H1 (cell line): ENCODE data around the gene SEC61B. TPM values are rescaled to one million over a fixed set of nuclear protein-coding genes. Genes with fewer than 3 reads are reported as not detected.

Source experiments
- CTCF ChIA-PET: fragments of 300-600 bp; sonication (Branson Sonifier 250); formaldehyde crosslinking; loops from one replicate; lab custom pipeline; 2021; ENCODE audit not compliant: partially characterized antibody; lab: Charles Lee
- POLR2A ChIA-PET: fragments of 300-600 bp; sonication (Branson Sonifier 250); formaldehyde crosslinking; loops from one replicate; lab custom pipeline; 2021; ENCODE audit warnings: inconsistent platforms; ENCODE audit not compliant: partially characterized antibody; lab: Charles Lee
- DNase-seq, 2 experiments: peaks; one replicate each; pipeline versions ENCODE4 v3.0.0 to v3.0.0-alpha.2; 2010 to 2022; ENCODE audit warnings: low spot score in 2 of 2, low read depth in 1 of 2, mixed read lengths in 1 of 2
- FAIRE-seq: peaks from 2 replicates; lab custom pipeline; 2011; peaks lifted over from hg19 to GRCh38; lab: Jason Lieb, UNC
- H2AFZ ChIP-seq: 2 replicates; pipeline ENCODE4 v1.8.1; 2012; ENCODE audit warnings: low read length, inconsistent platforms
- H2AK5ac ChIP-seq: 2 replicates; pipeline ENCODE4 v1.6.1; 2013; ENCODE audit warnings: low read depth, low read length
- H2BK120ac ChIP-seq: replicated peaks from 2 replicates; pipeline ENCODE3; 2013; ENCODE audit warnings: low read depth, low read length, inconsistent platforms
- H2BK12ac ChIP-seq: 2 replicates; pipeline ENCODE4 v1.6.1; 2013; ENCODE audit warnings: low read depth, low read length
- H2BK15ac ChIP-seq: 2 replicates; pipeline ENCODE4 v1.6.1; 2013; ENCODE audit warnings: low read length
- H2BK20ac ChIP-seq: 2 replicates; pipeline ENCODE4 v1.6.1; 2013; ENCODE audit warnings: low read length
- H2BK5ac ChIP-seq: 2 replicates; pipeline ENCODE4 v1.6.1; 2013; ENCODE audit warnings: low read depth, low read length
- H3K14ac ChIP-seq: 2 replicates; pipeline ENCODE4 v1.6.1; 2013; ENCODE audit warnings: inconsistent platforms; ENCODE audit not compliant: insufficient read length
- H3K18ac ChIP-seq: 2 replicates; pipeline ENCODE4 v1.6.1; 2013; ENCODE audit warnings: low read length; ENCODE audit errors: extremely low read depth
- H3K23ac ChIP-seq: 2 replicates; pipeline ENCODE4 v1.6.1; 2013; ENCODE audit warnings: inconsistent platforms; ENCODE audit not compliant: insufficient read length
- H3K23me2 ChIP-seq: 2 replicates; pipeline ENCODE4 v1.6.1; 2013; ENCODE audit warnings: low read depth, low read length
- H3K27ac ChIP-seq: 2 replicates; pipeline ENCODE4 v1.6.1; 2011; ENCODE audit warnings: low read depth, low read length, inconsistent platforms
- H3K27me3 ChIP-seq, 4 experiments: replicated peaks in 1 of 4; 1 replicate in 1 of 4; 2 replicates in 3 of 4; pipeline versions ENCODE4 v1.6.1 to v1.8.1; 2011 to 2013; ENCODE audit warnings: low read length in 3 of 4, mild to moderate bottlenecking in 3 of 4, inconsistent platforms in 2 of 4, mixed read lengths in 2 of 4, moderate library complexity in 1 of 4; ENCODE audit not compliant: control insufficient read depth in 3 of 4, insufficient read depth in 3 of 4; ENCODE audit errors: extremely low read depth in 1 of 4
- H3K36me3 ChIP-seq, 4 experiments: 2 replicates each; pipeline versions ENCODE4 v1.6.1 to v1.8.1; 2011 to 2013; ENCODE audit warnings: mild to moderate bottlenecking in 4 of 4, low read length in 3 of 4, moderate library complexity in 2 of 4, control low read depth in 1 of 4, inconsistent platforms in 1 of 4; ENCODE audit not compliant: insufficient read depth in 4 of 4, control insufficient read depth in 2 of 4
- H3K4ac ChIP-seq: replicated peaks from 2 replicates; pipeline ENCODE3; 2013; ENCODE audit warnings: low read length, low read depth, mixed read lengths, inconsistent platforms; ENCODE audit not compliant: insufficient read length
- H3K4me1 ChIP-seq, 4 experiments: replicated peaks in 1 of 4; 1 replicate in 1 of 4; 2 replicates in 3 of 4; pipeline versions ENCODE4 v1.6.1 to v1.8.1; 2011 to 2013; ENCODE audit warnings: low read length in 3 of 4, inconsistent platforms in 2 of 4, mixed read lengths in 1 of 4; ENCODE audit not compliant: insufficient read depth in 4 of 4, control insufficient read depth in 3 of 4
- H3K4me2 ChIP-seq, 2 experiments: 2 replicates each; pipeline versions ENCODE4 v1.6.1 to v1.8.1; 2011 to 2013; ENCODE audit warnings: low read depth in 2 of 2, low read length in 2 of 2, control low read depth in 1 of 2, inconsistent platforms in 1 of 2, mild to moderate bottlenecking in 1 of 2; ENCODE audit not compliant: insufficient read depth in 1 of 2
- H3K4me3 ChIP-seq, 4 experiments: fragments of 200-600, 300-600 bp in 1 of 4; sonication (generic), shearing (Covaris generic), sonication (Bioruptor Twin) in 1 of 4; 2 replicates each; pipeline versions ENCODE4 v1.5.1 to v1.8.1; 2011 to 2016; ENCODE audit warnings: low read length in 4 of 4, low read depth in 3 of 4, control low read depth in 2 of 4, inconsistent platforms in 2 of 4, mild to moderate bottlenecking in 2 of 4, mixed read lengths in 1 of 4, moderate library complexity in 1 of 4; ENCODE audit not compliant: insufficient read depth in 2 of 4; ENCODE audit errors: extremely low read depth in 1 of 4
- H3K56ac ChIP-seq: replicated peaks from 2 replicates; pipeline ENCODE3; 2013; ENCODE audit warnings: low read depth, mild to moderate bottlenecking, mixed read lengths, low read length, inconsistent platforms; ENCODE audit not compliant: insufficient read length
- H3K79me1 ChIP-seq: 2 replicates; pipeline ENCODE4 v1.6.1; 2013; ENCODE audit warnings: low read depth, low read length, control low read depth
- H3K79me2 ChIP-seq, 2 experiments: 2 replicates each; pipeline versions ENCODE4 v1.6.1 to v1.8.1; 2012 to 2013; ENCODE audit warnings: low read length in 2 of 2, mild to moderate bottlenecking in 2 of 2, inconsistent platforms in 1 of 2; ENCODE audit not compliant: insufficient read depth in 2 of 2, control insufficient read depth in 1 of 2
- H3K9ac ChIP-seq, 4 experiments: replicated peaks in 1 of 4; 1 replicate in 1 of 4; 2 replicates in 3 of 4; pipeline versions ENCODE4 v1.6.1 to v1.8.1; 2011 to 2013; ENCODE audit warnings: low read depth in 3 of 4, low read length in 3 of 4, control low read depth in 2 of 4, mild to moderate bottlenecking in 2 of 4, moderate library complexity in 2 of 4, inconsistent platforms in 1 of 4; ENCODE audit errors: extremely low read depth in 1 of 4
- H3K9me3 ChIP-seq, 2 experiments: 2 replicates each; pipeline versions ENCODE4 v1.6.1 to v1.8.1; 2012 to 2013; ENCODE audit warnings: mild to moderate bottlenecking in 2 of 2, moderate library complexity in 2 of 2, control low read depth in 1 of 2, inconsistent platforms in 1 of 2, low read depth in 1 of 2, low read length in 1 of 2, mixed read lengths in 1 of 2; ENCODE audit not compliant: insufficient read depth in 2 of 2
- H4K20me1 ChIP-seq, 2 experiments: replicated peaks in 1 of 2; 2 replicates each; pipeline versions ENCODE3 to v1.8.1; 2011 to 2013; ENCODE audit warnings: inconsistent platforms in 2 of 2, low read length in 2 of 2, mild to moderate bottlenecking in 1 of 2; ENCODE audit not compliant: insufficient read depth in 2 of 2, control insufficient read depth in 1 of 2
- H4K5ac ChIP-seq: 2 replicates; pipeline ENCODE4 v1.6.1; 2013; ENCODE audit warnings: low read length, low read depth, mixed read lengths, inconsistent platforms; ENCODE audit not compliant: insufficient read length
- H4K8ac ChIP-seq: 2 replicates; pipeline ENCODE4 v1.8.0; 2013; ENCODE audit warnings: mild to moderate bottlenecking, moderate library complexity, low read length, inconsistent platforms; ENCODE audit not compliant: insufficient read depth; ENCODE audit errors: extremely low read depth
- H4K91ac ChIP-seq: replicated peaks from 2 replicates; pipeline ENCODE3; 2013; ENCODE audit warnings: low read length, mixed read lengths, inconsistent platforms; ENCODE audit not compliant: insufficient read length
- ASH2L ChIP-seq: fragments of 200-600, 300-600 bp; sonication (generic); IDR thresholded peaks from one replicate; pipeline ENCODE4 v1.7.1; 2017; ENCODE audit warnings: low read length
- BRCA1 ChIP-seq: IDR thresholded peaks from 2 replicates; pipeline ENCODE4 v1.6.1; 2012; ENCODE audit warnings: low read depth, low read length, improper control_type of control experiment
- CREB1 ChIP-seq: IDR thresholded peaks from 2 replicates; pipeline ENCODE4 v1.6.1; 2012; ENCODE audit warnings: inconsistent platforms
- EZH2 ChIP-seq: fragments of 200-600 bp; sonication (generic); IDR thresholded peaks from 2 replicates; pipeline ENCODE4 v1.7.1; 2012; ENCODE audit warnings: low read depth, mild to moderate bottlenecking, moderate library complexity, low read length, inconsistent platforms; ENCODE audit not compliant: severe bottlenecking
- MAFK ChIP-seq: IDR thresholded peaks from 2 replicates; pipeline ENCODE4 v1.6.1; 2012; ENCODE audit warnings: low read depth, mild to moderate bottlenecking, improper control_type of control experiment, low read length
- POU5F1 ChIP-seq: IDR thresholded peaks from 2 replicates; pipeline ENCODE4 v1.6.1; 2011; ENCODE audit warnings: low read depth, mild to moderate bottlenecking, low read length, moderate library complexity
- RFX5 ChIP-seq: IDR thresholded peaks from 2 replicates; pipeline ENCODE4 v1.6.1; 2011; ENCODE audit warnings: low read depth, low read length, improper control_type of control experiment, borderline replicate concordance
- RNF2 ChIP-seq: fragments of 200-900, 300-1000 bp; sonication (generic); IDR thresholded peaks from 2 replicates; pipeline ENCODE4 v1.7.1; 2016; ENCODE audit warnings: borderline replicate concordance, low read depth, mild to moderate bottlenecking, antibody characterized with exemption, low read length; ENCODE audit not compliant: poor library complexity, severe bottlenecking; ENCODE audit errors: missing control alignments
- RXRA ChIP-seq: IDR thresholded peaks from 2 replicates; pipeline ENCODE4 v1.6.1; 2011; ENCODE audit warnings: low read depth, mild to moderate bottlenecking, low read length, moderate library complexity; ENCODE audit not compliant: insufficient read depth
- SP2 ChIP-seq: IDR thresholded peaks from 2 replicates; pipeline ENCODE4 v1.6.1; 2012; ENCODE audit warnings: mild to moderate bottlenecking, low read length, inconsistent platforms
- SUZ12 ChIP-seq: fragments of 200-600 bp; sonication (generic); IDR thresholded peaks from 2 replicates; pipeline ENCODE4 v1.6.1; 2012; ENCODE audit warnings: mild to moderate bottlenecking, inconsistent platforms, low read length, moderate library complexity, mixed read lengths
- TAF1 ChIP-seq: IDR thresholded peaks from 2 replicates; pipeline ENCODE4 v1.6.1; 2011; ENCODE audit warnings: mild to moderate bottlenecking, low read depth, low read length
- TAF7 ChIP-seq: optimal IDR thresholded peaks from 2 replicates; pipeline ENCODE3; 2011; ENCODE audit warnings: low read depth, mild to moderate bottlenecking, inconsistent platforms, low read length, moderate library complexity, borderline replicate concordance
- TBP ChIP-seq: IDR thresholded peaks from 2 replicates; pipeline ENCODE4 v1.6.1; 2011; ENCODE audit warnings: low read depth, low read length, improper control_type of control experiment
- TCF12 ChIP-seq: IDR thresholded peaks from 2 replicates; pipeline ENCODE4 v1.6.1; 2011; ENCODE audit warnings: low read depth, mild to moderate bottlenecking, low read length
- WGBS, 2 experiments: shearing (Covaris generic) in 1 of 2; methylation state at CpG; one replicate each; pipeline versions ENCODE4 v1.1.6 to v1.1.7; 2013 to 2015; ENCODE audit warnings: low lambda C conversion rate in 2 of 2, mixed read lengths in 2 of 2, inconsistent platforms in 1 of 2, low coverage in 1 of 2, missing lambda C conversion rate in 1 of 2; ENCODE audit not compliant: insufficient replicate concordance in 2 of 2, insufficient coverage in 1 of 2, insufficient read length in 1 of 2; ENCODE audit errors: extremely low coverage in 1 of 2, missing lambda C conversion rate in 1 of 2; 5-methylcytosine and 5-hydroxymethylcytosine counted together
- polyA plus RNA-seq, 7 experiments: library from polyadenylated mRNA; depleted of rRNA in 3 of 7; stranded (reverse) in 5 of 7; unstranded in 2 of 7; fragments of >200 nt in 5 of 7; fragments of 200-250 nt in 2 of 7; gene quantifications; 1 replicate in 5 of 7; 2 replicates in 1 of 7; 4 replicates in 1 of 7; pipeline versions ENCODE4 v1.2.1 to v1.2.3, GENCODE V29; 2011 to 2013; ENCODE audit warnings: missing spikeins in 2 of 7, mixed read lengths in 2 of 7
- total RNA-seq: library from RNA; stranded (reverse); fragmentation: NEBNext Ultra II Directional; extraction: Animal tissue kit (Norgen Biotek cat#: 25700); gene quantifications from 2 replicates; pipeline ENCODE4 v1.2.1, GENCODE V29; 2021

The SEC61B gene
- total and polyA plus RNA-seq, 2 of the 8 experiments (the other 6 are each of a cell fraction or from before 2014, with no cell fraction given), result 155 to 379 TPM

GRCh38 chr9:99224445-99224844, 2.4 kb downstream of the SEC61B start:
- CTCF ChIA-PET, result interaction anchor here (1.2 to 1.5 kb wide), 2 partner anchors 16 to 39 kb away, joined by 3 to 4 read pairs; no protein-coding TSS in a partner anchor
- 81% methylated on average over 2 of the region's 2 CpGs; no CpG with 5 or more reads in 1 of the 2 experiments for WGBS, 2 experiments
- no peak overlapping the region for H4K5ac ChIP-seq
- POLR2A ChIA-PET, result interaction anchor here (0.6 to 1.3 kb wide), 2 partner anchors 30 to 787 kb away, joined by 3 read pairs; no protein-coding TSS in a partner anchor
- H2BK12ac ChIP-seq, result no peak overlapping the region
- no peak overlapping the region for H2BK15ac ChIP-seq
- peaks cover 9% of the 10 kb centered on the region for H3K23me2 ChIP-seq
- no peak overlapping the region for H2BK5ac ChIP-seq
- H4K8ac ChIP-seq, result no peak overlapping the region
- no peak overlapping the region for H3K23ac ChIP-seq
- no peak overlapping the region for H3K9ac ChIP-seq
- no peak overlapping the region for H3K4me2 ChIP-seq
- H2AFZ ChIP-seq, result no peak overlapping the region
- no peaks in the 10 kb centered on the region for H3K27me3 ChIP-seq
- H2BK120ac ChIP-seq, result no peak overlapping the region
- H3K4me3 ChIP-seq, result no peak overlapping the region
- H2AK5ac ChIP-seq, result no peak overlapping the region
- peaks cover 6% of the 10 kb centered on the region in 2 experiments for H4K20me1 ChIP-seq
- no peak overlapping the region for H3K56ac ChIP-seq
- no peak overlapping the region for H4K91ac ChIP-seq
- H3K4ac ChIP-seq, result no peak overlapping the region
- no peak overlapping the region for H3K18ac ChIP-seq
- peaks cover 4% of the 10 kb centered on the region for H3K79me1 ChIP-seq
- H3K4me1 ChIP-seq, result peaks cover 0 to 3% (median 2%) of the 10 kb centered on the region in 4 experiments; a peak in 4 of 7 replicates
- no peaks in the 10 kb centered on the region for H3K9me3 ChIP-seq
- H3K79me2 ChIP-seq, result peaks cover 11 to 67% of the 10 kb centered on the region in 2 experiments
- H3K36me3 ChIP-seq, result peaks cover 2 to 31% (median 16%) of the 10 kb centered on the region in 4 experiments; a peak in 6 of 8 replicates
- no peak overlapping the region for H2BK20ac ChIP-seq
- DNase-seq, result no peak
- H3K27ac ChIP-seq, result no peak overlapping the region
- no peak for FAIRE-seq
- H3K14ac ChIP-seq, result no peak overlapping the region
- TF ChIP-seq MAFK, result no peak
- no peak for TF ChIP-seq SP2
- TF ChIP-seq ASH2L, result no peak
- TF ChIP-seq TBP, result no peak
- TF ChIP-seq POU5F1, result no peak
- no peak for TF ChIP-seq RXRA
- no peak for TF ChIP-seq RFX5
- TF ChIP-seq TAF7, result no peak
- TF ChIP-seq RNF2, result no peak
- no peak for TF ChIP-seq TAF1
- no peak for TF ChIP-seq BRCA1
- TF ChIP-seq CREB1, result no peak
- no peak for TF ChIP-seq SUZ12
- no peak for TF ChIP-seq TCF12
- no peak for TF ChIP-seq EZH2
